GM19351 (cell line): Measurements from ENCODE around the gene CLDN18.
A peak's percentile ranks its signal among the peaks of the same experiment; 100 is the strongest.

Experiments
- ATAC-seq: cut with Tn5 transposase; IDR thresholded peaks from one replicate; pipeline ENCODE4 v1.9.1; 2021; ENCODE audit warnings: mild to moderate bottlenecking, moderate library complexity; ENCODE audit not compliant: unreplicated experiment

The CLDN18 gene

GRCh38 chr3:138060792-138061191 lies 50.8 kb downstream of the CLDN18 start:
- ATAC-seq, result peak; percentile 82

- ATAC-seq, result no peak
Measured at GRCh38 chr3:138062037-138062436, 52.1 kb downstream of the CLDN18 start.

- ATAC-seq, result no peak
Measured at GRCh38 chr3:138062626-138063025, 52.7 kb downstream of the CLDN18 start.

GRCh38 chr3:138063416-138063815 lies 53.5 kb downstream of the CLDN18 start:
- no peak for ATAC-seq

- ATAC-seq, result peak; percentile 3
Measured at GRCh38 chr3:138065949-138066348, 56.0 kb downstream of the CLDN18 start.

- peak; percentile 92 for ATAC-seq
Measured at GRCh38 chr3:138066383-138066782, 56.4 kb downstream of the CLDN18 start.

GRCh38 chr3:138066972-138067371 lies 57.0 kb downstream of the CLDN18 start:
- ATAC-seq, result no peak

- ATAC-seq, result no peak
Measured at GRCh38 chr3:138068046-138068445, 58.1 kb downstream of the CLDN18 start.

DNA sequence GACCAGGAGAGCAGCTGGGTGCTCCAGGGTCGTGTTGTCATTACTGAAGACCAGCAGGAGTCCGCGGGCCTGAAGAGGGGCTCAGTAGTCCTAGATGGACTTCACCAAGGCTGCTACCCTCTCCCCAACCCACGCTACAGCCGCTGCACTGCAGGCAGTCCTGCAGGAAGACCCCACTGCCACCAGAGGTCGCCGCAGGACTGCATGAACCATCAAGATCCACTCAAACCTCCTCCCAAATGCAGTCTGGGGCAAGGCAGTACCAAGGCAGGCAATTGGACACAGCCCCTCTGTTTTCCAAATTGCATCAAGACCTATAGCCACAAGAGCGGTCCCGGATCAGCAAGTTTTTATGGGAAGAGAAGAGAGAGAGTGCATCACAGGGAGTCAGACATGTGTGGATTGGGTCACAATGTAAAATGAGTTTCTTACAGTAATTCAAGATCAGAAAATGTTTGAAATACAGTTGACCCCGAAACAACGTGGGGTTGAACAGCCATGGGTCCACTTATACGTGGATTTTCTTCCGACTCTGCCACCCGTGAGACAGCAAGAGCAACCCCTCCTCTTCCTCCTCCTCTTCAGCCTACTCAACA lies 58.7 kb downstream of the CLDN18 start:
- peak; percentile 78 for ATAC-seq

- no peak for ATAC-seq
Measured at GRCh38 chr3:138070006-138070405, 60.0 kb downstream of the CLDN18 start.

DNA sequence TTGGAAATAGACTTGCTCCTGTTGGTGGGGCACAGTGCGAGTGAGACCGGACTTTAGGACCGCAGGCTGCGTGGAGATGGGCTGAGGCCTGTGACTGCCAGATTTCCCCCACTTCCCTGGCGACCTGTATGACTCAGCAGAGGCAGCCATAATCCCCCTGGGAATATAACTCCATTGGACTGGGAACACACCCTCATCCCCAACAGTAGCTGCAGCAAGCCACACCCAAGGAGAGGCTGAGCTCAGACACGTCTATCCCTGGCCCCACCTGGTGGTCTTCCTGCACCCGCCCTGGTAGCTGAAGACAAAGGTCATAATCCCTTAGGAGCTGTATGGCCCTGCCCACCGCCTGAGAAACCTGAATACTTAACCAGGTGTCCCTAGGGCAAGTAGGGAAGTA lies 62.8 kb downstream of the CLDN18 start:
- ATAC-seq, result no peak

- ATAC-seq, result no peak
Measured at GRCh38 chr3:138078096-138078495, 68.1 kb downstream of the CLDN18 start.

DNA sequence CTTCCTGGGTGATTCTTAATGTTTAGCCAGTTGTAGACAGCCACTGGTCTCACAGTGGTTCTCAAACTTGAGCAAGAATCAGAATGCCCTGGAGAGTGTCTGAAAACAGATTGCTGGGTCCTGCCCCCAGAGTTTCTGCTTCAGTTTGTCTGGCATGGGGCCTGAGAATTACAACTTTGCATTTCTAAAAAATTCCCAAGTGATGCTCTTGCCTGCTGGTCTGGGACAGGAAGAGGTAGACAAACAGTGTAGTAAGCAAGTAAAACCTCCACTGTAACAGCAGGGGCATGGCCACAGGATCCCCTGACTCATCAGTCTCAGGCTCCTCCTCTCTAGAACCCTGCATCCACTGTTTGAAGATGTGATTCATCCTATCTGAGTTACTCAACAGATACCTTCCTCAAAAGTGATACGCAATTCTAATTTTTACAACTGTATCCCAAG lies 69.0 kb downstream of the CLDN18 start:
- no peak for ATAC-seq

DNA sequence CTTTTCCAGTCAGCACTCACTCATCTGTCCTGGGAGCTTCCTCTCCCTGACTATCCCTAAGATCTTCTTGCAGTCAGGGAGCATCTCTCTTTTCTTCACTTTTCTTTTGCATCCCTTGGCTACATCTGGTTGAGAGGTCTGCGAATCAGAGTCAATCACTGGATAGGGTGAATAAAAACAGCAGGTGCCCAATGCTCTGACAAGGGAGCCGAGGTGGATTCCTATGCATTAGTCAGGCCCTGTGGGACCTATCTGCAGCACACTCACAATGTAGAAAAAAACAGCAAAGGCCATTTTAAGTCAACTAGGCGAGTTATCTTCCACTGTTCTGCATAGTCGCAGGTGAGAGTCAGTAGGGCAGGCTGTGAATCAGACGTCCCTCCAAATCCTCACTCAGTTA lies 69.9 kb downstream of the CLDN18 start:
- no peak for ATAC-seq

DNA sequence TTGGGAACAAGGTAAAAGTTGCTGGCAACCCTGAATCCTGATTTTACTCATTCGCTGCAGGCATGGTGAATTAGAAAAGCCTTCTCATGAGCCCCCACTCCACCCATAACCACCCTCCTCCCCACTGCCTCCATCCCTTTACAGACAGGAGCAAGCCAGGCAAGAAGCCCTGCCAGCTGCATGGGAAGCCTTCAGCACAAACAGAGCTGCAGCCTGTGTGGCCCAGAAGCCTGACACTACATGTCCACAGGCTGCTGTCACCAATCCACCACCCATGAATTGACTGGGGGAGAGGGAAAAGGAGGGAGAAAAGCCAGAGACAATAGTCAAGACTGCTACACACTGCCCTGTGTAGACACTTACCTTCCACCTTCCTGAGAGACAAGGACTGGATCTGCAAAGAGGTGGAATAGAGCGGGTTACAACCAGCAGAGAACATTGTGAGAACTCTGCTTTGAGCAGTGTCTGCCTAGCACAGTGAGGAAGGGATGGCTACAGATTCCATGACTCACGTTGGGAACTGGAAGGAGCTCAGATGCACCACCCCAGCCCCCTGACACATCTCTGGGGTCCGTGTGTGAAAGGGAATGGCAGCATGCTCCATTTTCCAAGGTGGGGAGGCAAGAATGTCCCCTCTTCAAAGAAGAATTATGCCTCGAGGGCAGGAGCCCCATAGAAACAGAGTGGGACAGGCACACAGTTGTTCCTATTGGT lies 71.6 kb downstream of the CLDN18 start:
- no peak for ATAC-seq

- ATAC-seq, result peak; percentile 51
Measured at GRCh38 chr3:138082085-138082991, 72.4 kb downstream of the CLDN18 start.

DNA sequence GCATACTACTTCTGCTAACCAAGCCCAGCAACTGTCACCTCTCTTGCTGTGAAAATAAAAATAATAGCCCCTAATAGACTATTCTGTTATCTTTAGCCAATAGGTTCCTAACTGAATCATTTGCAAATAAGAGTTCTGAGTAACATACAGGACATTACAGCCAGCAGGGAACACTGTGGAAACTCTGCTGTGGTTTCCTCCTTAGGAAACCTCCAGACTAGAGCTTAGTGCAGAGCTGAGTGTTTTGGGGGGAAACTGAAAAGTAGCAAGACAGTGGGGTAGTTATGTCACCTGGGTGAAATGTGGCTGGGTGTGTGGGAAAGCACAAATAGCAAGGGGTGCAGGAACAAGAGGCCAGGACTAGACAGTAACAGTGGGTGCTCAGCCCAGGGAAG lies 73.0 kb downstream of the CLDN18 start:
- ATAC-seq, result peak; percentile 15
